PC-3 (cell line): ENCODE measurements around the gene CD151. TPM values are rescaled to one million over a fixed set of nuclear protein-coding genes. Genes with fewer than 3 reads are reported as not detected.
A peak's percentile ranks its signal among the peaks of the same experiment; 100 is the strongest.

Source experiments
- ATAC-seq: fragments of 200-7000 bp; cut with Tn5 transposase; 2 replicates; pipeline ENCODE4 v1.9.1; 2020; ENCODE audit warnings: mild to moderate bottlenecking, moderate library complexity
- BruUV-seq: library from RNA; stranded (reverse); fragments of 400-500 nt; replicated peaks from 2 replicates; lab custom pipeline; 2021; lab: Mats Ljungman, UMichigan
- CTCF ChIA-PET: fragments of 300-600 bp; sonication (Branson Sonifier 250); formaldehyde crosslinking; loops from one replicate; lab custom pipeline; 2022; ENCODE audit warnings: antibody characterized with exemption; lab: Charles Lee
- POLR2A ChIA-PET: fragments of 300-600 bp; sonication (Branson Sonifier 250); formaldehyde crosslinking; loops from one replicate; lab custom pipeline; 2022; ENCODE audit warnings: antibody characterized with exemption; ENCODE audit not compliant: unreplicated experiment; lab: Charles Lee
- DNase-seq: peaks from one replicate; pipeline ENCODE4 v3.0.0-alpha.2; 2015
- H2AFZ ChIP-seq: fragments of 300-600 bp; sonication (generic); 2 replicates; pipeline ENCODE4 v1.6.0; 2016; ENCODE audit warnings: antibody characterized with exemption, low read length
- H3F3A ChIP-seq: fragments of 300-600 bp; sonication (generic); one replicate; pipeline ENCODE4 v1.6.0; 2017; ENCODE audit warnings: antibody characterized with exemption, low read length, control low read depth, mild to moderate bottlenecking; ENCODE audit not compliant: unreplicated experiment
- H3K27ac ChIP-seq: fragments of 300-600 bp; sonication (generic); 2 replicates; pipeline ENCODE4 v1.5.1; 2016; ENCODE audit warnings: mild to moderate bottlenecking, low read length
- H3K27me3 ChIP-seq: fragments of 300-600 bp; sonication (generic); 2 replicates; pipeline ENCODE4 v1.6.1; 2016; ENCODE audit warnings: low read length, mixed read lengths
- H3K36me3 ChIP-seq: fragments of 300-600 bp; sonication (generic); 2 replicates; pipeline ENCODE4 v1.6.1; 2016; ENCODE audit warnings: low read depth, mixed run types, low read length, mixed read lengths
- H3K4me1 ChIP-seq: fragments of 300-600 bp; sonication (generic); 2 replicates; pipeline ENCODE4 v1.5.1; 2016; ENCODE audit warnings: low read length; ENCODE audit not compliant: insufficient read depth
- H3K4me2 ChIP-seq: fragments of 300-600 bp; sonication (generic); 2 replicates; pipeline ENCODE4 v1.6.0; 2016; ENCODE audit warnings: low read length
- H3K4me3 ChIP-seq: fragments of 300-600 bp; sonication (generic); 2 replicates; pipeline ENCODE4 v1.5.1; 2016; ENCODE audit warnings: mild to moderate bottlenecking, low read length, mixed read lengths
- H3K79me2 ChIP-seq: fragments of 300-600 bp; sonication (generic); 2 replicates; pipeline ENCODE4 v1.6.1; 2017; ENCODE audit warnings: low read length, mixed read lengths
- H3K9ac ChIP-seq: fragments of 300-600 bp; sonication (generic); 2 replicates; pipeline ENCODE4 v1.6.0; 2016; ENCODE audit warnings: mild to moderate bottlenecking, low read length
- H3K9me2 ChIP-seq: fragments of 300-600 bp; sonication (generic); replicated peaks from 2 replicates; pipeline ENCODE4 v1.6.1; 2016; ENCODE audit warnings: mixed run types, low read length, mixed read lengths
- H3K9me3 ChIP-seq: fragments of 300-600 bp; sonication (generic); 2 replicates; pipeline ENCODE4 v1.6.1; 2016; ENCODE audit warnings: low read length, mixed read lengths
- H4K20me1 ChIP-seq: fragments of 300-600 bp; sonication (generic); 2 replicates; pipeline ENCODE4 v1.6.1; 2016; ENCODE audit warnings: low read length, mixed read lengths
- CTCF ChIP-seq: fragments of 300-600 bp; sonication (generic); conservative IDR thresholded peaks from 2 replicates; pipeline ENCODE4 v1.5.1; 2017; ENCODE audit warnings: antibody characterized with exemption, low read depth, mild to moderate bottlenecking, low read length
- EZH2 ChIP-seq: fragments of 300-600 bp; sonication (generic); IDR thresholded peaks from one replicate; pipeline ENCODE4 v1.6.1; 2017; ENCODE audit warnings: antibody characterized with exemption, mild to moderate bottlenecking, low read length; ENCODE audit not compliant: unreplicated experiment
- EZH2phosphoT487 ChIP-seq: fragments of 300-600 bp; sonication (generic); IDR thresholded peaks from 2 replicates; pipeline ENCODE4 v1.6.1; 2018; ENCODE audit warnings: mild to moderate bottlenecking, antibody characterized with exemption, low read length, borderline replicate concordance
- intact Hi-C: fragments of 100-400 bp; cut with micrococcal nuclease; formaldehyde crosslinking; loops from 2 replicates; pipeline ENCODE4 v1.9.0; 2023
- total RNA-seq: library from RNA; depleted of rRNA; stranded (reverse); fragments of >200 nt; gene quantifications from 2 replicates; pipeline ENCODE4 v1.2.3, GENCODE V29; 2014

Gene CD151
- total RNA-seq, 1 experiment from 2014 or later, result 469 TPM

DNA sequence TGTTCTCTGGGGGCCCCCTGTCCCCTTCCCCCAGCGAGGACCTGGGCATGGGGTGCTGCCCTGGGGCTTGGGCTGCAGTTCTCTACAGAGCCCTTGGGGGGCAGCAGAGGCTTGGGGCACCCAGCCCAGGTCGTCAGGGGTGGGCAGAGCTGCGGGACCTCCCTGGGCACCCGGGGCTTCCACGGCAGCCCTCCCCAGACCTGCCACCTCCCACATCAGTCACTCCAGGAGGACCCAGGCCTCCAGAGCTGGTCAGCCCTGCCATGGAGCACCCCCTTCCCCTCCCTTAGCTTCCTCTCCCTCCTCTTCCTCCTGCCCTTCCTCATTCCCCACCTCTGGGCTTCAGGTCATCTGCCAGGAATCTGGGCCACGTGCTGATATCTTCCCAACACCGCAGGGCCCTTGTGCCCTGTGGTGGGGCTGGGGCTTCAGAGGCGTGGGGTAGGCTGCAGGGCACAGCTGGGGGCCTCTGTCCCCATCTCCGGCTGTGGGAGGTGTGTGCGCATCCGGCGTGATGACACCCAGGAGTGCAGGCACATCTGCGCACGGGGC is 15.7 kb downstream of the CD151 start:
- no peak overlapping the region for H3K4me2 ChIP-seq

DNA sequence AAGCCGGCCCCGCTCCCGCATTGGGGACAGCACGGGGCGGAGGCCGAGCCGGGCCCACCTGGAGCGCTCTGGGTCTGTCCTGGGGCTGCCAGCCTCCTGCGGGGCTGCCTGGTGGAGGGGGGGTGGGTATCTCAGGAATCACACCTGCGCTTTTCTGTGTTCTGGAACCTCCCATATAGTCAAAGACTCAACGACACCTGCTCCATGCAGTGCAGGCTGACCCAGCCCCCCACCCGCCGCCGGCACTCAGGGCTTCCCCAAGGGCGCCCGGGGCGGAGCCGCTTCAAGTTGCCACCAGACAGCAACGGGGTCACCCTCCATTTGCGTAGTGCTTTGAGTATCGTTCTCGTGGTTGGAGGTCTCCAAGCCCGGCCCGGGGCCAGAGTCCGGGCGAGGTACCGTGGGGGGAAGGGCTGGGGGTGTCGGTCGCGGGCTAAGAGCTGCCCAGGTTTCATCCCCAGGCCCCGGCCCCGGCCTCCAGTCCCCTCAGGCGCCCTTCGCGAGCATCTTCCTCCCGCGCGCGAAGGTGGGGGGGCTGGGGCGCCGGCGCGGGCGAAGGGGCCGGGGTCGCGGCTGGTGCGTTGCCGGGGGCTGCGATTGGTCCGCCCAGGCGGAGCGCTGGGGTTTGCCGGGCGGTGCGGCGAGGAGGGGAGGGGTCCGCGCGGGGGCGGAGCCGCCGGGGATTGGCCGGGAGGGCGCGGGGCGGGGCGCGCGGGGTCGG is 16.5 kb downstream of the CD151 start:
- Histone ChIP-seq H3F3A (no peaks in the 10 kb centered on the region), H4K20me1 (no peaks in the 10 kb centered on the region; the same call in 1 of the 2 replicates), H3K4me3 (no peak overlapping the region), H3K27ac (no peak overlapping the region), H3K4me2 (no peak overlapping the region), H3K9me2 (no peaks in the 10 kb centered on the region), H3K27me3 (no peaks in the 10 kb centered on the region), H3K4me1 (peaks cover 24% of the 10 kb centered on the region), H3K36me3 (no peaks in the 10 kb centered on the region; the same call in 1 of the 2 replicates), H3K9me3 (no peaks in the 10 kb centered on the region), H3K9ac (no peak overlapping the region), H3K79me2 (peaks cover 32% of the 10 kb centered on the region), H2AFZ (no peak overlapping the region)
- CTCF ChIA-PET, result no interaction called here
- BruUV-seq, result no TSS peak
- intact Hi-C loops, result no loop called here
- no peak for TF ChIP-seq CTCF
- no peak for TF ChIP-seq EZH2
- no peak for TF ChIP-seq EZH2phosphoT487
- POLR2A ChIA-PET, result no interaction called here
- no peak for ATAC-seq
- no peak for DNase-seq

More for the DNA sequence above, 15.7 kb downstream of the CD151 start:
- H3K36me3 ChIP-seq, result no peaks in the 10 kb centered on the region; the same call in 1 of the 2 replicates
- H2AFZ ChIP-seq, result no peak overlapping the region
- no TSS peak for BruUV-seq
- H3K9me2 ChIP-seq, result no peaks in the 10 kb centered on the region
- no peak for DNase-seq
- H3K4me1 ChIP-seq, result peaks cover 32% of the 10 kb centered on the region
- TF ChIP-seq CTCF (peak; percentile 75), EZH2phosphoT487 (no peak)
- no peaks in the 10 kb centered on the region for H3K27me3 ChIP-seq
- ChIA-PET CTCF (no interaction called here), POLR2A (no interaction called here)
- H3K9me3 ChIP-seq, result no peaks in the 10 kb centered on the region
- no peak for ATAC-seq
- no peak overlapping the region for H3K27ac ChIP-seq
- no peaks in the 10 kb centered on the region; the same call in 1 of the 2 replicates for H4K20me1 ChIP-seq
- H3K79me2 ChIP-seq, result peaks cover 38% of the 10 kb centered on the region
- intact Hi-C loops, result no loop called here
- H3F3A ChIP-seq, result no peaks in the 10 kb centered on the region
- no peak overlapping the region for H3K4me3 ChIP-seq
- H3K9ac ChIP-seq, result no peak overlapping the region
